Inferior parietal cortex (tissue), 1 donor: ENCODE results near the gene GRM3.

Experiments used
- DNase-seq: peaks from one replicate; pipeline ENCODE4 v3.0.0-alpha.2; 2016; ENCODE audit errors: extremely low spot score

GRM3 gene

GRCh38 chr7:86786376-86786775 is 142.7 kb downstream of the GRM3 start:
- no peak for DNase-seq

GRCh38 chr7:86788948-86789347 is 145.2 kb downstream of the GRM3 start:
- DNase-seq: no peak

- no peak for DNase-seq
Measured at GRCh38 chr7:86790383-86790782, 146.7 kb downstream of the GRM3 start.

- DNase-seq: no peak
Measured at GRCh38 chr7:86792260-86792659, 148.6 kb downstream of the GRM3 start.

- no peak for DNase-seq
Measured at GRCh38 chr7:86793136-86793535, 149.4 kb downstream of the GRM3 start.

- DNase-seq: peak; percentile 72
Measured at GRCh38 chr7:86814661-86815379, 171.1 kb downstream of the GRM3 start.

- no peak for DNase-seq
Measured at GRCh38 chr7:86815556-86815955, 171.8 kb downstream of the GRM3 start.

GRCh38 chr7:86818903-86819302 is 175.2 kb downstream of the GRM3 start:
- no peak for DNase-seq

GRCh38 chr7:86823769-86824168 is 180.1 kb downstream of the GRM3 start:
- DNase-seq: no peak

- DNase-seq: no peak
Measured at GRCh38 chr7:86825264-86825663, 181.6 kb downstream of the GRM3 start.

- DNase-seq: no peak
Measured at GRCh38 chr7:86826948-86827347, 183.2 kb downstream of the GRM3 start.

GRCh38 chr7:86833360-86833759 is 189.7 kb downstream of the GRM3 start:
- DNase-seq: no peak

GRCh38 chr7:86837235-86837634 is 193.5 kb downstream of the GRM3 start:
- DNase-seq: no peak

GRCh38 chr7:86844608-86845007 is 200.9 kb downstream of the GRM3 start:
- DNase-seq: no peak

- no peak for DNase-seq
Measured at GRCh38 chr7:86846494-86847190, 202.9 kb downstream of the GRM3 start.

- DNase-seq: no peak
Measured at GRCh38 chr7:86848226-86848625, 204.5 kb downstream of the GRM3 start.

- DNase-seq: no peak
Measured at GRCh38 chr7:86851566-86851965, 207.9 kb downstream of the GRM3 start.

GRCh38 chr7:86863452-86863851 is 219.7 kb downstream of the GRM3 start:
- DNase-seq: no peak

GRCh38 chr7:86867163-86867762 is 223.6 kb downstream of the GRM3 start:
- peak; percentile 44 for DNase-seq

GRCh38 chr7:86876146-86876545 is 232.4 kb downstream of the GRM3 start:
- no peak for DNase-seq

GRCh38 chr7:86884152-86884551 is 240.4 kb downstream of the GRM3 start:
- DNase-seq: no peak

- DNase-seq: no peak
Measured at GRCh38 chr7:86889501-86889900, 245.8 kb downstream of the GRM3 start.

GRCh38 chr7:86898171-86898570 is 254.5 kb downstream of the GRM3 start:
- no peak for DNase-seq
